HTERT RPE-1 (cell line): ENCODE results near the gene GNG7.
"Not testable (repeated sequence)": the region's sequence is repeated elsewhere in the genome, so short reads cannot be mapped to it uniquely, and the experiment has no call there.

Experiments used
- in situ Hi-C: fragments of 300-500 bp; cut with MboI; formaldehyde crosslinking; loops from 4 replicates; pipeline ENCODE4 v1.14.3; 2020; ENCODE audit warnings: low sequenced_read_pairs

The GNG7 gene

GRCh38 chr19:2556221-2557092, 146.0 kb downstream of the GNG7 start:
- in situ Hi-C loops = no loop called here

GRCh38 chr19:2555422-2556220, 146.9 kb downstream of the GNG7 start:
- in situ Hi-C loops = no loop called here

- in situ Hi-C loops = no loop called here
These were observed 147.6 kb downstream of the GNG7 start for GRCh38 chr19:2554856-2555255.

- in situ Hi-C loops = no loop called here
These were observed 149.0 kb downstream of the GNG7 start for GRCh38 chr19:2553510-2553909.

- in situ Hi-C loops = no loop called here
These were observed 149.6 kb downstream of the GNG7 start for GRCh38 chr19:2552859-2553258.

- in situ Hi-C loops = no loop called here
These were observed 150.7 kb downstream of the GNG7 start for GRCh38 chr19:2551864-2552185.

GRCh38 chr19:2551172-2551863, 151.2 kb downstream of the GNG7 start:
- in situ Hi-C loops = no loop called here

- in situ Hi-C loops = no loop called here
These were observed 151.9 kb downstream of the GNG7 start for GRCh38 chr19:2550431-2551171.

GRCh38 chr19:2549701-2550191, 152.7 kb downstream of the GNG7 start:
- in situ Hi-C loops = no loop called here

- in situ Hi-C loops = no loop called here
These were observed 153.5 kb downstream of the GNG7 start for GRCh38 chr19:2548966-2549365.

- in situ Hi-C loops = no loop called here
These were observed 154.8 kb downstream of the GNG7 start for GRCh38 chr19:2547721-2548120.

- in situ Hi-C loops = no loop called here
These were observed 155.3 kb downstream of the GNG7 start for GRCh38 chr19:2547033-2547680.

- in situ Hi-C loops = no loop called here
These were observed 156.1 kb downstream of the GNG7 start for GRCh38 chr19:2546128-2547032.

- in situ Hi-C loops = not testable (repeated sequence)
These were observed 156.9 kb downstream of the GNG7 start for GRCh38 chr19:2545416-2546127.

- in situ Hi-C loops = no loop called here
These were observed 157.7 kb downstream of the GNG7 start for GRCh38 chr19:2544576-2545415.

GRCh38 chr19:2543463-2544442, 158.7 kb downstream of the GNG7 start:
- in situ Hi-C loops = no loop called here
